CD14-positive monocyte (primary cell): ENCODE measurements around the gene MUC5B. TPM values are rescaled to one million over a fixed set of nuclear protein-coding genes. Genes with fewer than 3 reads are reported as not detected.
A peak's percentile ranks its signal among the peaks of the same experiment; 100 is the strongest.

Source experiments
- DNase-seq, 3 donors: peaks; one replicate each; pipeline ENCODE4 v3.0.0-alpha.2; 2011 to 2022
- H2AFZ ChIP-seq: 2 replicates; pipeline ENCODE4 v1.6.0; 2012; ENCODE audit warnings: mild to moderate bottlenecking, low read depth, low read length, inconsistent platforms; ENCODE audit not compliant: insufficient read depth, poor library complexity, severe bottlenecking
- H3K27ac ChIP-seq, 2 donors: 1 replicate in 1 of 2; 2 replicates in 1 of 2; pipeline ENCODE4 v1.5.1; 2012 to 2013; ENCODE audit warnings: low read length in 2 of 2, control low read depth in 1 of 2, inconsistent platforms in 1 of 2, low read depth in 1 of 2, mild to moderate bottlenecking in 1 of 2
- H3K27me3 ChIP-seq, 2 donors: one replicate each; pipeline versions ENCODE4 v1.6.0 to v1.6.1; 2011 to 2013; ENCODE audit warnings: low read length in 2 of 2; ENCODE audit not compliant: control insufficient read depth in 2 of 2, insufficient read depth in 2 of 2
- H3K36me3 ChIP-seq, 2 donors: replicated peaks in 1 of 2; 1 replicate in 1 of 2; 2 replicates in 1 of 2; pipeline versions ENCODE4 v1.5.1 to v1.6.1; 2012 to 2013; ENCODE audit warnings: low read length in 2 of 2, control low read depth in 1 of 2, inconsistent platforms in 1 of 2, mild to moderate bottlenecking in 1 of 2; ENCODE audit not compliant: insufficient read depth in 2 of 2, control insufficient read depth in 1 of 2
- H3K4me1 ChIP-seq, 2 donors: 1 replicate in 1 of 2; 2 replicates in 1 of 2; pipeline versions ENCODE4 v1.5.1 to v1.6.1; 2012 to 2013; ENCODE audit warnings: low read length in 2 of 2, control low read depth in 1 of 2, inconsistent platforms in 1 of 2, mild to moderate bottlenecking in 1 of 2, moderate library complexity in 1 of 2; ENCODE audit not compliant: insufficient read depth in 2 of 2, control insufficient read depth in 1 of 2
- H3K4me2 ChIP-seq: replicated peaks from 2 replicates; pipeline ENCODE3; 2012; ENCODE audit warnings: low read length, moderate library complexity, mild to moderate bottlenecking; ENCODE audit not compliant: poor library complexity, severe bottlenecking; ENCODE audit errors: extremely low read depth
- H3K4me3 ChIP-seq, 3 experiments: fragments of 200-600 bp in 1 of 3; sonication (generic) in 1 of 3; replicated peaks in 1 of 3; 1 replicate in 2 of 3; 2 replicates in 1 of 3; pipeline ENCODE4 v1.5.1; 2011 to 2013; ENCODE audit warnings: low read length in 3 of 3, mild to moderate bottlenecking in 3 of 3, control low read depth in 2 of 3, low read depth in 2 of 3, inconsistent platforms in 1 of 3, moderate library complexity in 1 of 3
- H3K79me2 ChIP-seq: 2 replicates; pipeline ENCODE4 v1.6.0; 2012; ENCODE audit warnings: mild to moderate bottlenecking, control low read depth, inconsistent platforms, low read length, moderate library complexity; ENCODE audit not compliant: insufficient read depth
- H3K9ac ChIP-seq: 2 replicates; pipeline ENCODE4 v1.6.0; 2017; ENCODE audit warnings: low read length, mild to moderate bottlenecking; ENCODE audit not compliant: insufficient read depth, poor library complexity, severe bottlenecking
- H3K9me3 ChIP-seq, 2 donors: replicated peaks in 1 of 2; 1 replicate in 1 of 2; 2 replicates in 1 of 2; pipeline versions ENCODE4 v1.5.1 to v1.6.1; 2012 to 2013; ENCODE audit warnings: low read length in 2 of 2, control low read depth in 1 of 2; ENCODE audit not compliant: control insufficient read depth in 1 of 2, insufficient read depth in 1 of 2
- H4K20me1 ChIP-seq: 2 replicates; pipeline ENCODE4 v1.6.0; 2012; ENCODE audit warnings: mild to moderate bottlenecking, low read length, control low read depth, moderate library complexity; ENCODE audit not compliant: insufficient read depth
- H3K27ac Mint-ChIP-seq, 7 donors: one replicate each; pipeline ENCODE4 v1.8.0; 2020; ENCODE audit warnings: mild to moderate bottlenecking in 7 of 7, mixed read lengths in 7 of 7, moderate library complexity in 6 of 7, inconsistent platforms in 2 of 7
- H3K27me3 Mint-ChIP-seq, 3 donors: one replicate each; pipeline ENCODE4 v1.8.0; 2021 to 2022; ENCODE audit warnings: low read depth in 3 of 3, mild to moderate bottlenecking in 3 of 3, mixed read lengths in 3 of 3, moderate library complexity in 3 of 3, inconsistent platforms in 1 of 3
- H3K36me3 Mint-ChIP-seq, 2 donors: one replicate each; pipeline ENCODE4 v1.8.0; 2020; ENCODE audit warnings: mixed read lengths in 2 of 2, inconsistent platforms in 1 of 2, mild to moderate bottlenecking in 1 of 2
- H3K4me1 Mint-ChIP-seq: one replicate; pipeline ENCODE4 v1.8.0; 2020; ENCODE audit warnings: mild to moderate bottlenecking, mixed read lengths
- H3K4me3 Mint-ChIP-seq, 2 donors: one replicate each; pipeline ENCODE4 v1.8.0; 2020; ENCODE audit warnings: mild to moderate bottlenecking in 2 of 2, mixed read lengths in 2 of 2, moderate library complexity in 1 of 2
- H3K9me3 Mint-ChIP-seq, 7 donors: one replicate each; pipeline ENCODE4 v1.8.0; 2020 to 2022; ENCODE audit warnings: mixed read lengths in 7 of 7, mild to moderate bottlenecking in 6 of 7, moderate library complexity in 6 of 7, inconsistent platforms in 2 of 7
- CTCF ChIP-seq: fragments of 200-600 bp; IDR thresholded peaks from one replicate; pipeline ENCODE4 v1.8.0; 2022; ENCODE audit warnings: antibody characterized with exemption, mild to moderate bottlenecking
- WGBS: methylation state at CpG from one replicate; pipeline ENCODE4 v1.1.5; 2013; ENCODE audit warnings: missing lambda C conversion rate; ENCODE audit not compliant: insufficient coverage; 5-methylcytosine and 5-hydroxymethylcytosine counted together
- intact Hi-C, 2 donors: fragments of 100-400 bp; cut with micrococcal nuclease; formaldehyde crosslinking; loops; one replicate each; pipeline versions ENCODE4 v1.15.0 to v1.15.1; 2023
- polyA plus RNA-seq, 3 donors: library from polyadenylated mRNA; depleted of rRNA in 1 of 3; unstranded in 2 of 3; stranded (reverse) in 1 of 3; fragments of 300-500 nt in 2 of 3; fragments of >200 nt in 1 of 3; fragmentation: Illumina TruSeq in 2 of 3; gene quantifications; 1 replicate in 2 of 3; 2 replicates in 1 of 3; pipeline ENCODE4 v1.2.3, GENCODE V29; 2012 to 2021

Gene MUC5B
- polyA plus RNA-seq, 3 donors: not detected

- WGBS: 92% methylated on average over 21 of the region's 23 CpGs
Measured at GRCh38 chr11:1234771-1235305, 12.0 kb downstream of the MUC5B start.

GRCh38 chr11:1235306-1235900, 12.5 kb downstream of the MUC5B start:
- no peak for TF ChIP-seq CTCF
- no peak overlapping the region for H3K4me2 ChIP-seq
- H3K4me3 ChIP-seq: no peak overlapping the region
- Mint-ChIP-seq H3K27ac (peak overlapping the region in 1 of 7 donors; percentile 30), H3K4me3 (no peak overlapping the region), H3K36me3 (no peaks in the 10 kb centered on the region), H3K27me3 (peaks cover 0 to 8% (median 3%) of the 10 kb centered on the region in 3 donors), H3K9me3 (peaks cover 0 to 2% (median 0%) of the 10 kb centered on the region in 7 donors), H3K4me1 (no peaks in the 10 kb centered on the region)
- 90% methylated on average over 17 of the region's 23 CpGs for WGBS
- H3K27me3 ChIP-seq: no peaks in the 10 kb centered on the region
- H3K27ac ChIP-seq: no peak overlapping the region
- no peaks in the 10 kb centered on the region for H4K20me1 ChIP-seq
- intact Hi-C loops: no loop called here
- no peak overlapping the region for H3K9ac ChIP-seq
- no peaks in the 10 kb centered on the region for H3K79me2 ChIP-seq
- no peaks in the 10 kb centered on the region for H3K4me1 ChIP-seq
- peaks cover 0 to under 1% of the 10 kb centered on the region in 2 donors for H3K9me3 ChIP-seq
- H2AFZ ChIP-seq: no peak overlapping the region
- H3K36me3 ChIP-seq: no peaks in the 10 kb centered on the region
- no peak for DNase-seq

More at GRCh38 chr11:1234771-1235305, 12.0 kb downstream of the MUC5B start:
- Histone ChIP-seq H4K20me1 (no peaks in the 10 kb centered on the region), H2AFZ (no peak overlapping the region), H3K4me2 (no peak overlapping the region), H3K9ac (no peak overlapping the region), H3K4me1 (no peaks in the 10 kb centered on the region), H3K4me3 (no peak overlapping the region), H3K27ac (no peak overlapping the region), H3K36me3 (no peaks in the 10 kb centered on the region), H3K79me2 (no peaks in the 10 kb centered on the region), H3K9me3 (no peaks in the 10 kb centered on the region), H3K27me3 (no peaks in the 10 kb centered on the region)
- Mint-ChIP-seq H3K36me3 (no peaks in the 10 kb centered on the region), H3K4me1 (no peaks in the 10 kb centered on the region), H3K4me3 (no peak overlapping the region), H3K27me3 (peaks cover 0 to 9% (median 3%) of the 10 kb centered on the region in 3 donors), H3K9me3 (no peaks in the 10 kb centered on the region), H3K27ac (no peak overlapping the region)
- DNase-seq: no peak
- no peak for TF ChIP-seq CTCF
- intact Hi-C loops: no loop called here
